Measurements from ENCODE around the gene GRM7. TPM values are rescaled to one million over a fixed set of nuclear protein-coding genes. Genes with fewer than 3 reads are reported as not detected.

Gene GRM7
- total and polyA plus RNA-seq, 2 donors (not counting 1 experiment from before 2014, with no cell fraction given), result not detected

- Mint-ChIP-seq H3K9me3 (ENCODE audit: insufficient read depth) (peaks cover 2% of the 10 kb centered on the region), H3K27ac (no peak overlapping the region), H3K27me3 (no peaks in the 10 kb centered on the region), H3K4me1 (no peaks in the 10 kb centered on the region), H3K4me3 (no peak overlapping the region)
- H2AFZ ChIP-seq (ENCODE audit: insufficient read depth, low read depth, low read length, poor library complexity, severe bottlenecking), result no peak overlapping the region
- H3K9ac ChIP-seq (ENCODE audit: low read length), result no peak overlapping the region
- H3K36me3 ChIP-seq (replicated peaks in 1 of 2; ENCODE audit: control extremely low read depth in 1 of 2, control insufficient read depth in 1 of 2, extremely low read depth in 1 of 2, insufficient read depth in 2 of 2, low read length in 1 of 2), result no peaks in the 10 kb centered on the region
- H3K4me2 ChIP-seq (replicated peaks; ENCODE audit: low read depth, low read length, poor library complexity, severe bottlenecking), result no peak overlapping the region
- H3K4me1 ChIP-seq (ENCODE audit: control insufficient read depth in 2 of 2, insufficient read depth in 2 of 2, low read length in 2 of 2), result no peaks in the 10 kb centered on the region
- WGBS (ENCODE audit: insufficient coverage), result no CpG with 5 or more reads among the region's 3 CpGs
- ATAC-seq (ENCODE audit: low read depth) (no peak), DNase-seq (no peak)
- no peak overlapping the region for H3K4me3 ChIP-seq (ENCODE audit: control extremely low read depth in 1 of 5, extremely low read depth in 1 of 5, insufficient read depth in 1 of 5, low read depth in 2 of 5, low read length in 4 of 5)
- H4K20me1 ChIP-seq (ENCODE audit: control insufficient read depth, insufficient read depth, low read length, poor library complexity, severe bottlenecking), result no peaks in the 10 kb centered on the region
- peaks cover 0 to 1% (median 0%) of the 10 kb centered on the region in 3 donors for H3K9me3 ChIP-seq (ENCODE audit: control extremely low read depth in 1 of 3, control insufficient read depth in 2 of 3, insufficient read depth in 1 of 3, low read length in 2 of 3)
- no peaks in the 10 kb centered on the region for H3K79me2 ChIP-seq (ENCODE audit: control insufficient read depth, insufficient read depth, low read length)
- POLR2A ChIA-PET, result no interaction called here
- intact Hi-C loops (cut with micrococcal nuclease), result no loop called here
- no peaks in the 10 kb centered on the region for H3K27me3 ChIP-seq (replicated peaks in 1 of 4; ENCODE audit: control extremely low read depth in 1 of 4, control insufficient read depth in 3 of 4, insufficient read depth in 4 of 4, low read length in 3 of 4)
- CTCF ChIA-PET, result no interaction called here
- TF ChIP-seq, protein P1, sequence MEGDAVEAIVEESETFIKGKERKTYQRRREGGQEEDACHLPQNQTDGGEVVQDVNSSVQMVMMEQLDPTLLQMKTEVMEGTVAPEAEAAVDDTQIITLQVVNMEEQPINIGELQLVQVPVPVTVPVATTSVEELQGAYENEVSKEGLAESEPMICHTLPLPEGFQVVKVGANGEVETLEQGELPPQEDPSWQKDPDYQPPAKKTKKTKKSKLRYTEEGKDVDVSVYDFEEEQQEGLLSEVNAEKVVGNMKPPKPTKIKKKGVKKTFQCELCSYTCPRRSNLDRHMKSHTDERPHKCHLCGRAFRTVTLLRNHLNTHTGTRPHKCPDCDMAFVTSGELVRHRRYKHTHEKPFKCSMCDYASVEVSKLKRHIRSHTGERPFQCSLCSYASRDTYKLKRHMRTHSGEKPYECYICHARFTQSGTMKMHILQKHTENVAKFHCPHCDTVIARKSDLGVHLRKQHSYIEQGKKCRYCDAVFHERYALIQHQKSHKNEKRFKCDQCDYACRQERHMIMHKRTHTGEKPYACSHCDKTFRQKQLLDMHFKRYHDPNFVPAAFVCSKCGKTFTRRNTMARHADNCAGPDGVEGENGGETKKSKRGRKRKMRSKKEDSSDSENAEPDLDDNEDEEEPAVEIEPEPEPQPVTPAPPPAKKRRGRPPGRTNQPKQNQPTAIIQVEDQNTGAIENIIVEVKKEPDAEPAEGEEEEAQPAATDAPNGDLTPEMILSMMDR (IDR thresholded peaks at IDR 0.05), result no peak
- no peak for TF ChIP-seq EZH2 (IDR thresholded peaks at IDR 0.05; ENCODE audit: borderline replicate concordance, insufficient read depth, low read depth, low read length, poor library complexity, severe bottlenecking)
- no peak overlapping the region for H3K27ac ChIP-seq (ENCODE audit: low read length in 2 of 2)
Measured at GRCh38 chr3:7692866-7693265, 832.0 kb downstream of the GRM7 start.

- Mint-ChIP-seq H3K27ac (no peak overlapping the region), H3K4me3 (no peak overlapping the region), H3K27me3 (no peaks in the 10 kb centered on the region), H3K4me1 (no peaks in the 10 kb centered on the region), H3K9me3 (ENCODE audit: insufficient read depth) (no peaks in the 10 kb centered on the region)
- no peaks in the 10 kb centered on the region for H3K27me3 ChIP-seq (replicated peaks in 1 of 4; ENCODE audit: control extremely low read depth in 1 of 4, control insufficient read depth in 3 of 4, insufficient read depth in 4 of 4, low read length in 3 of 4)
- TF ChIP-seq, protein P1 (IDR thresholded peaks at IDR 0.05), result no peak
- H3K4me3 ChIP-seq (ENCODE audit: control extremely low read depth in 1 of 5, extremely low read depth in 1 of 5, insufficient read depth in 1 of 5, low read depth in 2 of 5, low read length in 4 of 5), result no peak overlapping the region
- intact Hi-C loops (cut with micrococcal nuclease), result no loop called here
- no peak overlapping the region for H3K9ac ChIP-seq (ENCODE audit: low read length)
- no peak overlapping the region for H2AFZ ChIP-seq (ENCODE audit: insufficient read depth, low read depth, low read length, poor library complexity, severe bottlenecking)
- H3K27ac ChIP-seq (ENCODE audit: low read length in 2 of 2), result no peak overlapping the region
- DNase-seq, result no peak
- H3K4me2 ChIP-seq (replicated peaks; ENCODE audit: low read depth, low read length, poor library complexity, severe bottlenecking), result no peak overlapping the region
- ATAC-seq (ENCODE audit: low read depth), result no peak
- peaks cover 0 to 1% (median 0%) of the 10 kb centered on the region in 3 donors for H3K9me3 ChIP-seq (ENCODE audit: control extremely low read depth in 1 of 3, control insufficient read depth in 2 of 3, insufficient read depth in 1 of 3, low read length in 2 of 3)
- H3K4me1 ChIP-seq (ENCODE audit: control insufficient read depth in 2 of 2, insufficient read depth in 2 of 2, low read length in 2 of 2), result no peaks in the 10 kb centered on the region
- H4K20me1 ChIP-seq (ENCODE audit: control insufficient read depth, insufficient read depth, low read length, poor library complexity, severe bottlenecking), result no peaks in the 10 kb centered on the region
- ChIA-PET CTCF (no interaction called here), POLR2A (no interaction called here)
- H3K79me2 ChIP-seq (ENCODE audit: control insufficient read depth, insufficient read depth, low read length), result no peaks in the 10 kb centered on the region
- WGBS (ENCODE audit: insufficient coverage), result no CpG with 5 or more reads among the region's 2 CpGs
- H3K36me3 ChIP-seq (replicated peaks in 1 of 2; ENCODE audit: control extremely low read depth in 1 of 2, control insufficient read depth in 1 of 2, extremely low read depth in 1 of 2, insufficient read depth in 2 of 2, low read length in 1 of 2), result no peaks in the 10 kb centered on the region
Measured at GRCh38 chr3:7693976-7694375, 833.1 kb downstream of the GRM7 start.
